OCI-LY3 (cell line): ENCODE data around the gene NXPH4.

Source experiments
- CTCF ChIP-seq: fragments of 200-600, 300-600 bp; sonication (generic); IDR thresholded peaks from 2 replicates; pipeline ENCODE4 v1.5.1; 2014; ENCODE audit warnings: antibody characterized with exemption, low read length, low read depth
- EZH2phosphoT487 ChIP-seq: fragments of 200-600 bp; shearing (Covaris generic); IDR thresholded peaks from 2 replicates; pipeline ENCODE4 v1.6.1; 2018; ENCODE audit warnings: antibody characterized with exemption, mixed run types, low read depth

- no peak for TF ChIP-seq CTCF
- TF ChIP-seq EZH2phosphoT487, result no peak
Observed at GRCh38 chr12:57219993-57220754, 3.6 kb downstream of the NXPH4 start.
